GM23338 (cell line): Measurements from ENCODE around the gene PVR. TPM values are rescaled to one million over a fixed set of nuclear protein-coding genes. Genes with fewer than 3 reads are reported as not detected.

Experiments used
- ATAC-seq: fragments of 200-7000 bp; cut with Tn5 transposase; 3 replicates; pipeline ENCODE4 v1.9.1; 2020
- DNase-seq: peaks from one replicate; pipeline ENCODE4 v3.0.0-alpha.2; 2015; ENCODE audit warnings: low spot score
- H2AFZ ChIP-seq: fragments of 200-600 bp; sonication (generic); 2 replicates; pipeline ENCODE4 v1.8.0; 2016; ENCODE audit warnings: antibody characterized with exemption, mild to moderate bottlenecking, moderate library complexity
- H3F3A ChIP-seq: fragments of 200-600 bp; sonication (generic); replicated peaks from 2 replicates; pipeline ENCODE4 v1.8.0; 2017; ENCODE audit warnings: antibody characterized with exemption, mixed run types, low read depth
- H3K27ac ChIP-seq: fragments of 200-600 bp; sonication (generic); 2 replicates; pipeline ENCODE4 v1.6.1; 2016; ENCODE audit warnings: low read depth
- H3K27me3 ChIP-seq: fragments of 200-600 bp; sonication (generic); 2 replicates; pipeline ENCODE4 v1.8.0; 2016; ENCODE audit warnings: mild to moderate bottlenecking, mixed run types, moderate library complexity; ENCODE audit not compliant: insufficient read depth
- H3K36me3 ChIP-seq: fragments of 200-600 bp; sonication (generic); 2 replicates; pipeline ENCODE4 v1.8.0; 2016; ENCODE audit warnings: mild to moderate bottlenecking; ENCODE audit not compliant: insufficient read depth
- H3K4me1 ChIP-seq: fragments of 200-600 bp; sonication (generic); 2 replicates; pipeline ENCODE4 v1.8.0; 2016; ENCODE audit warnings: mild to moderate bottlenecking, moderate library complexity; ENCODE audit not compliant: insufficient read depth
- H3K4me2 ChIP-seq: fragments of 200-600 bp; sonication (generic); 2 replicates; pipeline ENCODE4 v1.7.1; 2017; ENCODE audit warnings: mixed run types
- H3K4me3 ChIP-seq: fragments of 200-600 bp; sonication (generic); 2 replicates; pipeline ENCODE4 v1.6.1; 2016; ENCODE audit warnings: mixed run types
- H3K79me2 ChIP-seq: fragments of 200-600 bp; sonication (generic); replicated peaks from 2 replicates; pipeline ENCODE4 v1.8.0; 2017; ENCODE audit warnings: mild to moderate bottlenecking; ENCODE audit not compliant: insufficient read depth
- H3K9me2 ChIP-seq: fragments of 200-600 bp; sonication (generic); 2 replicates; pipeline ENCODE4 v1.8.0; 2017; ENCODE audit not compliant: insufficient read depth
- H4K20me1 ChIP-seq: fragments of 200-600 bp; sonication (generic); replicated peaks from 2 replicates; pipeline ENCODE4 v1.8.0; 2017; ENCODE audit warnings: mild to moderate bottlenecking; ENCODE audit not compliant: insufficient read depth
- H3K27ac Mint-ChIP-seq: 2 replicates; pipeline ENCODE4 v1.8.0; 2020; ENCODE audit warnings: inconsistent platforms, mild to moderate bottlenecking, moderate library complexity, mixed read lengths
- H3K27me3 Mint-ChIP-seq: 3 replicates; pipeline ENCODE4 v1.8.0; 2022; ENCODE audit warnings: low read depth, mild to moderate bottlenecking, moderate library complexity, mixed read lengths, inconsistent platforms; ENCODE audit not compliant: insufficient read depth, poor library complexity
- H3K36me3 Mint-ChIP-seq: 3 replicates; pipeline ENCODE4 v1.8.0; 2021; ENCODE audit warnings: low read depth, mild to moderate bottlenecking, inconsistent platforms, moderate library complexity, mixed read lengths
- H3K4me1 Mint-ChIP-seq: 3 replicates; pipeline ENCODE4 v1.8.0; 2020; ENCODE audit warnings: mild to moderate bottlenecking, inconsistent platforms, mixed read lengths
- H3K4me3 Mint-ChIP-seq: 3 replicates; pipeline ENCODE4 v1.8.0; 2021; ENCODE audit warnings: moderate library complexity, mild to moderate bottlenecking, inconsistent platforms, mixed read lengths
- H3K9me3 Mint-ChIP-seq: 3 replicates; pipeline ENCODE4 v1.8.0; 2020; ENCODE audit warnings: moderate library complexity, mild to moderate bottlenecking, inconsistent platforms, mixed read lengths
- CREB1 ChIP-seq: fragments of 250-450 bp; sonication (Bioruptor Pico); IDR thresholded peaks from 2 replicates; pipeline ENCODE4 v1.5.0; 2020; ENCODE audit warnings: low read depth, mild to moderate bottlenecking, moderate library complexity
- CTCF ChIP-seq, 2 experiments: fragments of 200-600 bp in 1 of 2; sonication (generic) in 1 of 2; conservative IDR thresholded peaks; 2 replicates each; pipeline versions ENCODE4 v1.5.1 to v1.6.1; 2016 to 2017; ENCODE audit warnings: antibody characterized with exemption in 2 of 2, low read depth in 2 of 2, mild to moderate bottlenecking in 2 of 2, moderate library complexity in 1 of 2
- ETS1 ChIP-seq: IDR thresholded peaks from 2 replicates; pipeline ENCODE4 v1.6.1; 2016; ENCODE audit warnings: antibody characterized with exemption
- EZH2 ChIP-seq: fragments of 200-600 bp; sonication (generic); IDR thresholded peaks from one replicate; pipeline ENCODE4 v1.8.0; 2017; ENCODE audit warnings: antibody characterized with exemption, mild to moderate bottlenecking, low read depth; ENCODE audit not compliant: unreplicated experiment
- EZH2phosphoT487 ChIP-seq: fragments of 200-600 bp; sonication (generic); IDR thresholded peaks from one replicate; pipeline ENCODE4 v1.8.1; 2018; ENCODE audit warnings: antibody characterized with exemption; ENCODE audit not compliant: unreplicated experiment
- JUNB ChIP-seq: IDR thresholded peaks from one replicate; pipeline ENCODE4 v1.6.1; 2016; ENCODE audit warnings: antibody characterized with exemption; ENCODE audit not compliant: unreplicated experiment
- NANOG ChIP-seq: IDR thresholded peaks from 2 replicates; pipeline ENCODE4 v1.6.1; 2016; ENCODE audit warnings: antibody characterized with exemption, borderline replicate concordance
- POLR2AphosphoS5 ChIP-seq: IDR thresholded peaks from 2 replicates; pipeline ENCODE4 v1.6.1; 2016; ENCODE audit warnings: antibody characterized with exemption, low read depth
- STAT1 ChIP-seq: IDR thresholded peaks from one replicate; pipeline ENCODE4 v1.6.1; 2016; ENCODE audit warnings: antibody characterized with exemption; ENCODE audit not compliant: unreplicated experiment
- ZNF114 ChIP-seq: fragments of 250-450 bp; sonication (Bioruptor Pico); IDR thresholded peaks from 2 replicates; pipeline ENCODE4 v1.5.0; 2020; ENCODE audit warnings: mild to moderate bottlenecking, moderate library complexity
- ZNF331 ChIP-seq: fragments of 250-450 bp; sonication (Bioruptor Pico); IDR thresholded peaks from 2 replicates; pipeline ENCODE4 v1.5.0; 2020; ENCODE audit warnings: low read depth, mild to moderate bottlenecking, moderate library complexity
- polyA plus RNA-seq: library from polyadenylated mRNA; unstranded; fragments of >200 nt; fragmentation: Nextera tagmentation; extraction: Ambion mirVana; gene quantifications from 2 replicates; pipeline ENCODE4 v1.2.1, GENCODE V29; 2016
- total RNA-seq: library from RNA; depleted of rRNA; stranded (reverse); fragments of >200 nt; shearing (Covaris generic); gene quantifications from 2 replicates; pipeline ENCODE4 v1.2.3, GENCODE V29; 2014
- TF ChIP-seq, protein P1 (sequence below): fragments of 250-450 bp; sonication (Bioruptor Pico); IDR thresholded peaks from 2 replicates; pipeline ENCODE4 v1.5.0; 2020; ENCODE audit warnings: mild to moderate bottlenecking, moderate library complexity
- TF ChIP-seq, protein P2 (sequence below): IDR thresholded peaks from one replicate; pipeline ENCODE4 v1.6.1; 2018; ENCODE audit warnings: antibody characterized with exemption; ENCODE audit not compliant: unreplicated experiment

PVR gene
- total and polyA plus RNA-seq, 2 experiments from 2014 or later, result 4.8 to 19.0 TPM

DNA sequence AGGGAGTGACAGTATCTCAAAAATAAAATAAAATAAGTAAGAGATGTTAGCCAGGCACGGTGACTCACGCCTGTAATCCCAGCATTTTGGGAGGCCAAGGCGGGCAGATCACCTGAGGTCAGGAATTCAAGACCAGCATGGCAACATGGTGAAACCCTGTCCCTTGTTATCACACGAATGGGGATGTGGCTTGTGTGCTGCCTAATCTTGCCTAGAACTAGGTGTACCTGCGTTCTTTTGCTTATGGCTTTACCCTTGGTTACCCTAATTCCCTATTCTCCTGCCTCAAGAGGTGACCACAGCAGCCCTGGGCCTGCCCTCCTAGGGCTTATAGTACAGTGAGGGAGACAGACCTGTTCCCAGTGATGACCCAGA is 6.3 kb upstream of the PVR start (continued):
- TF ChIP-seq ZNF331 (CRISPR knock-in tag), result no peak
- no peak for TF ChIP-seq NANOG
- TF ChIP-seq EZH2phosphoT487, result no peak
- no peak for TF ChIP-seq EZH2

DNA sequence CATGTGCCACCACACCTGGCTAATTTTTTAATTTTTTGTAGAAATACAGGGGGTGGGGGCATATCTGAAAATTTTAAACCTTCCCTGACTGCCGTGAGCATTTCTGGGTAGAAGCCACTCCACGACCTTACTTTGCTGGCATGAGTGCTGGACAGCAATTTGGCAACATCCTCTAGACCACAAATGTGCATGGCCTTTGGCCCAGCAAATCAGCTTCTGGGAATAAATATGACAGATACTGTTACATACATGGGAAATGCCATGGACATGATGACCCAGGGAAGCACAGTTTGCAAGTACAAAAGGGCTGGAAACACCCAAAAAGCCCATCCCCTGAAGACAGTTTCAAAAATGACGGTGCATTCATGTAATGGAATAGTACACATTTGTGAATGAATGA is 3.2 kb upstream of the PVR start:
- no peak overlapping the region for H3K4me3 ChIP-seq
- DNase-seq, result no peak
- H4K20me1 ChIP-seq, result no peaks in the 10 kb centered on the region
- no peaks in the 10 kb centered on the region for H3K9me2 ChIP-seq
- no peak for ATAC-seq
- no peak for TF ChIP-seq CREB1 (CRISPR knock-in tag)
- no peak for TF ChIP-seq STAT1
- no peak for TF ChIP-seq ZNF331 (CRISPR knock-in tag)
- TF ChIP-seq, protein P1, sequence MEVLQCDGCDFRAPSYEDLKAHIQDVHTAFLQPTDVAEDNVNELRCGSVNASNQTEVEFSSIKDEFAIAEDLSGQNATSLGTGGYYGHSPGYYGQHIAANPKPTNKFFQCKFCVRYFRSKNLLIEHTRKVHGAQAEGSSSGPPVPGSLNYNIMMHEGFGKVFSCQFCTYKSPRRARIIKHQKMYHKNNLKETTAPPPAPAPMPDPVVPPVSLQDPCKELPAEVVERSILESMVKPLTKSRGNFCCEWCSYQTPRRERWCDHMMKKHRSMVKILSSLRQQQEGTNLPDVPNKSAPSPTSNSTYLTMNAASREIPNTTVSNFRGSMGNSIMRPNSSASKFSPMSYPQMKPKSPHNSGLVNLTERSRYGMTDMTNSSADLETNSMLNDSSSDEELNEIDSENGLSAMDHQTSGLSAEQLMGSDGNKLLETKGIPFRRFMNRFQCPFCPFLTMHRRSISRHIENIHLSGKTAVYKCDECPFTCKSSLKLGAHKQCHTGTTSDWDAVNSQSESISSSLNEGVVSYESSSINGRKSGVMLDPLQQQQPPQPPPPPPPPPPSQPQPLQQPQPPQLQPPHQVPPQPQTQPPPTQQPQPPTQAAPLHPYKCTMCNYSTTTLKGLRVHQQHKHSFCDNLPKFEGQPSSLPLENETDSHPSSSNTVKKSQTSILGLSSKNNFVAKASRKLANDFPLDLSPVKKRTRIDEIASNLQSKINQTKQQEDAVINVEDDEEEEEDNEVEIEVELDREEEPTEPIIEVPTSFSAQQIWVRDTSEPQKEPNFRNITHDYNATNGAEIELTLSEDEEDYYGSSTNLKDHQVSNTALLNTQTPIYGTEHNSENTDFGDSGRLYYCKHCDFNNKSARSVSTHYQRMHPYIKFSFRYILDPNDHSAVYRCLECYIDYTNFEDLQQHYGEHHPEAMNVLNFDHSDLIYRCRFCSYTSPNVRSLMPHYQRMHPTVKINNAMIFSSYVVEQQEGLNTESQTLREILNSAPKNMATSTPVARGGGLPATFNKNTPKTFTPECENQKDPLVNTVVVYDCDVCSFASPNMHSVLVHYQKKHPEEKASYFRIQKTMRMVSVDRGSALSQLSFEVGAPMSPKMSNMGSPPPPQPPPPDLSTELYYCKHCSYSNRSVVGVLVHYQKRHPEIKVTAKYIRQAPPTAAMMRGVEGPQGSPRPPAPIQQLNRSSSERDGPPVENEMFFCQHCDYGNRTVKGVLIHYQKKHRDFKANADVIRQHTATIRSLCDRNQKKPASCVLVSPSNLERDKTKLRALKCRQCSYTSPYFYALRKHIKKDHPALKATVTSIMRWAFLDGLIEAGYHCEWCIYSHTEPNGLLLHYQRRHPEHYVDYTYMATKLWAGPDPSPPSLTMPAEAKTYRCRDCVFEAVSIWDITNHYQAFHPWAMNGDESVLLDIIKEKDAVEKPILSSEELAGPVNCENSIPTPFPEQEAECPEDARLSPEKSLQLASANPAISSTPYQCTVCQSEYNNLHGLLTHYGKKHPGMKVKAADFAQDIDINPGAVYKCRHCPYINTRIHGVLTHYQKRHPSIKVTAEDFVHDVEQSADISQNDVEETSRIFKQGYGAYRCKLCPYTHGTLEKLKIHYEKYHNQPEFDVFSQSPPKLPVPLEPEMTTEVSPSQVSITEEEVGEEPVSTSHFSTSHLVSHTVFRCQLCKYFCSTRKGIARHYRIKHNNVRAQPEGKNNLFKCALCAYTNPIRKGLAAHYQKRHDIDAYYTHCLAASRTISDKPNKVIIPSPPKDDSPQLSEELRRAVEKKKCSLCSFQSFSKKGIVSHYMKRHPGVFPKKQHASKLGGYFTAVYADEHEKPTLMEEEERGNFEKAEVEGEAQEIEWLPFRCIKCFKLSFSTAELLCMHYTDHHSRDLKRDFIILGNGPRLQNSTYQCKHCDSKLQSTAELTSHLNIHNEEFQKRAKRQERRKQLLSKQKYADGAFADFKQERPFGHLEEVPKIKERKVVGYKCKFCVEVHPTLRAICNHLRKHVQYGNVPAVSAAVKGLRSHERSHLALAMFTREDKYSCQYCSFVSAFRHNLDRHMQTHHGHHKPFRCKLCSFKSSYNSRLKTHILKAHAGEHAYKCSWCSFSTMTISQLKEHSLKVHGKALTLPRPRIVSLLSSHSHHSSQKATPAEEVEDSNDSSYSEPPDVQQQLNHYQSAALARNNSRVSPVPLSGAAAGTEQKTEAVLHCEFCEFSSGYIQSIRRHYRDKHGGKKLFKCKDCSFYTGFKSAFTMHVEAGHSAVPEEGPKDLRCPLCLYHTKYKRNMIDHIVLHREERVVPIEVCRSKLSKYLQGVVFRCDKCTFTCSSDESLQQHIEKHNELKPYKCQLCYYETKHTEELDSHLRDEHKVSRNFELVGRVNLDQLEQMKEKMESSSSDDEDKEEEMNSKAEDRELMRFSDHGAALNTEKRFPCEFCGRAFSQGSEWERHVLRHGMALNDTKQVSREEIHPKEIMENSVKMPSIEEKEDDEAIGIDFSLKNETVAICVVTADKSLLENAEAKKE (CRISPR knock-in tag), result no peak
- no peak for TF ChIP-seq CTCF (conservative IDR thresholded peaks at IDR 0.05; ENCODE audit: low read depth in 2 of 2)
- TF ChIP-seq POLR2AphosphoS5, result no peak
- no peak for TF ChIP-seq NANOG
- no peak for TF ChIP-seq JUNB
- TF ChIP-seq EZH2phosphoT487, result no peak
- no peak for TF ChIP-seq ZNF114 (CRISPR knock-in tag)
- no peak for TF ChIP-seq ETS1
- TF ChIP-seq, protein P2, sequence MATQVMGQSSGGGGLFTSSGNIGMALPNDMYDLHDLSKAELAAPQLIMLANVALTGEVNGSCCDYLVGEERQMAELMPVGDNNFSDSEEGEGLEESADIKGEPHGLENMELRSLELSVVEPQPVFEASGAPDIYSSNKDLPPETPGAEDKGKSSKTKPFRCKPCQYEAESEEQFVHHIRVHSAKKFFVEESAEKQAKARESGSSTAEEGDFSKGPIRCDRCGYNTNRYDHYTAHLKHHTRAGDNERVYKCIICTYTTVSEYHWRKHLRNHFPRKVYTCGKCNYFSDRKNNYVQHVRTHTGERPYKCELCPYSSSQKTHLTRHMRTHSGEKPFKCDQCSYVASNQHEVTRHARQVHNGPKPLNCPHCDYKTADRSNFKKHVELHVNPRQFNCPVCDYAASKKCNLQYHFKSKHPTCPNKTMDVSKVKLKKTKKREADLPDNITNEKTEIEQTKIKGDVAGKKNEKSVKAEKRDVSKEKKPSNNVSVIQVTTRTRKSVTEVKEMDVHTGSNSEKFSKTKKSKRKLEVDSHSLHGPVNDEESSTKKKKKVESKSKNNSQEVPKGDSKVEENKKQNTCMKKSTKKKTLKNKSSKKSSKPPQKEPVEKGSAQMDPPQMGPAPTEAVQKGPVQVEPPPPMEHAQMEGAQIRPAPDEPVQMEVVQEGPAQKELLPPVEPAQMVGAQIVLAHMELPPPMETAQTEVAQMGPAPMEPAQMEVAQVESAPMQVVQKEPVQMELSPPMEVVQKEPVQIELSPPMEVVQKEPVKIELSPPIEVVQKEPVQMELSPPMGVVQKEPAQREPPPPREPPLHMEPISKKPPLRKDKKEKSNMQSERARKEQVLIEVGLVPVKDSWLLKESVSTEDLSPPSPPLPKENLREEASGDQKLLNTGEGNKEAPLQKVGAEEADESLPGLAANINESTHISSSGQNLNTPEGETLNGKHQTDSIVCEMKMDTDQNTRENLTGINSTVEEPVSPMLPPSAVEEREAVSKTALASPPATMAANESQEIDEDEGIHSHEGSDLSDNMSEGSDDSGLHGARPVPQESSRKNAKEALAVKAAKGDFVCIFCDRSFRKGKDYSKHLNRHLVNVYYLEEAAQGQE, result no peak
- no peak for TF ChIP-seq EZH2
- no peak overlapping the region for H3K4me2 ChIP-seq
- Mint-ChIP-seq H3K27me3 (peaks cover 11% of the 10 kb centered on the region), H3K27ac (no peak overlapping the region), H3K9me3 (no peaks in the 10 kb centered on the region; the same call in 2 of the 3 replicates), H3K4me3 (no peak overlapping the region), H3K36me3 (no peaks in the 10 kb centered on the region), H3K4me1 (no peaks in the 10 kb centered on the region)
- H2AFZ ChIP-seq, result no peak overlapping the region
- no peak overlapping the region for H3K27ac ChIP-seq
- H3K27me3 ChIP-seq, result peaks cover 15% of the 10 kb centered on the region
- H3F3A ChIP-seq, result no peaks in the 10 kb centered on the region; the same call in 1 of the 2 replicates
- H3K79me2 ChIP-seq, result peaks cover 2% of the 10 kb centered on the region
- H3K36me3 ChIP-seq, result no peaks in the 10 kb centered on the region
- H3K4me1 ChIP-seq, result peaks cover 3% of the 10 kb centered on the region; the same call in 1 of the 2 replicates
